ENCODE results near the gene SPANXB1.
"Not testable (repeated sequence)": the region's sequence is repeated elsewhere in the genome, so short reads cannot be mapped to it uniquely, and the experiment has no call there.

Gene SPANXB1

DNA sequence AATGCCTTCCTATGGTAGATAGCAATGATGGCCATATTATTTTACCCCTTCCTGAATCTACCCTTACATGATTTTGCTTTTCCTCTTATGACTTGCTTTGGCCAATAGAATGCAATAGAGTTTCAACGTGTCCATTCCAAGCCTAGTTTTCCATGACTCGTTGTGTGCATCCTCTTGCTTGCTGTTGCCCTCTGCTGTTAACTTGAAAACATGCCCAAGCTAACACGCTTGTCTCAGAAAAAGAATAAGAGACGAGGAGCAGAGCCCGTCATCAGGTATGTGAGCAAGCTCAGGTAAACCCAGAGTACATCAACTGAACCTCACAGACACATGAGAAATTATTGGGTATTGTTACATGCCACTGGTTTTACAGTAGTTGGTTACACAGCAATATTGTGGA, 49.7 kb downstream of the SPANXB1 start:
- DNase-seq (ENCODE audit: low read depth), result peak; percentile 20
- TF ChIP-seq, protein P1, sequence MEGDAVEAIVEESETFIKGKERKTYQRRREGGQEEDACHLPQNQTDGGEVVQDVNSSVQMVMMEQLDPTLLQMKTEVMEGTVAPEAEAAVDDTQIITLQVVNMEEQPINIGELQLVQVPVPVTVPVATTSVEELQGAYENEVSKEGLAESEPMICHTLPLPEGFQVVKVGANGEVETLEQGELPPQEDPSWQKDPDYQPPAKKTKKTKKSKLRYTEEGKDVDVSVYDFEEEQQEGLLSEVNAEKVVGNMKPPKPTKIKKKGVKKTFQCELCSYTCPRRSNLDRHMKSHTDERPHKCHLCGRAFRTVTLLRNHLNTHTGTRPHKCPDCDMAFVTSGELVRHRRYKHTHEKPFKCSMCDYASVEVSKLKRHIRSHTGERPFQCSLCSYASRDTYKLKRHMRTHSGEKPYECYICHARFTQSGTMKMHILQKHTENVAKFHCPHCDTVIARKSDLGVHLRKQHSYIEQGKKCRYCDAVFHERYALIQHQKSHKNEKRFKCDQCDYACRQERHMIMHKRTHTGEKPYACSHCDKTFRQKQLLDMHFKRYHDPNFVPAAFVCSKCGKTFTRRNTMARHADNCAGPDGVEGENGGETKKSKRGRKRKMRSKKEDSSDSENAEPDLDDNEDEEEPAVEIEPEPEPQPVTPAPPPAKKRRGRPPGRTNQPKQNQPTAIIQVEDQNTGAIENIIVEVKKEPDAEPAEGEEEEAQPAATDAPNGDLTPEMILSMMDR (conservative IDR thresholded peaks at IDR 0.05; ENCODE audit: low read depth, low read length), result peak; percentile 14
- H3K4me3 ChIP-seq (ENCODE audit: low read depth, low read length), result not testable (repeated sequence)

All from choroid plexus epithelial cell (primary cell).